Stimulated activated CD8-positive, alpha-beta memory T cell treated with anti-CD3 and anti-CD28 coated beads, Interleukin-12 subunit alpha, Interleukin-12 subunit beta, amount 100 ng/mL, for 1 hour (primary cell): ENCODE measurements around the gene ANXA11.
A peak's percentile ranks its signal among the peaks of the same experiment; 100 is the strongest.
"Not testable (repeated sequence)": the region's sequence is repeated elsewhere in the genome, so short reads cannot be mapped to it uniquely, and the experiment has no call there.

Experiments
- DNase-seq: peaks from one replicate; pipeline ENCODE4 v3.0.0-alpha.2; 2020; ENCODE audit warnings: low read depth

Gene ANXA11

DNA sequence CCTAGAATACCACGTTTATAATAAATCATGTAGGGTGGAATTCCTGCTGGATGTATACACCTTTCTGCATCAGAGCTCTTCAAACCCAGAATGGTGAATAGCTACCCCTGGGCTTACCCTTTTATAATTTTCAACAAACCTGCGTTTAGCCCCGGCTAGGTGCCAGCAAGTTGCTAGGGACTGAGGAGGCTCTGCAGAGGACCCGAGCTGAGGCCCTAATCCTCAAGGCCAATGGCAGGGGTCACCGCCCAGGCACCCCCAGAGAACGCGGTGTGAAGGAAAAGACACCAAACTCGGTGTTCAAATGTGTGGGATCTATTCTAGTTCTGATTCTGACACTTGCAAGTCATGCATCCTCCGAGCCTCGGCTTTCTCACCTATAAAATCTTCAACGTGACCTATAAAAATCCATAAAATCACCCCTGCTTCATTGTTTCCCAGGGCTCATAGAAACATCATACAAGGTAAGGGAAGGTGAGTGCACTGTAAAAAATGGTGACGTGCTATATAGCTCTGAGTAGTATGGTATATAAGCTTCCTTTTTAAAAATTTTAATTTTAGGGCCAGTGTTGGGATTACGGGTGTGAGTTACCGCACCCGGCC lies 2.5 kb upstream of the ANXA11 start:
- no peak for DNase-seq

DNA sequence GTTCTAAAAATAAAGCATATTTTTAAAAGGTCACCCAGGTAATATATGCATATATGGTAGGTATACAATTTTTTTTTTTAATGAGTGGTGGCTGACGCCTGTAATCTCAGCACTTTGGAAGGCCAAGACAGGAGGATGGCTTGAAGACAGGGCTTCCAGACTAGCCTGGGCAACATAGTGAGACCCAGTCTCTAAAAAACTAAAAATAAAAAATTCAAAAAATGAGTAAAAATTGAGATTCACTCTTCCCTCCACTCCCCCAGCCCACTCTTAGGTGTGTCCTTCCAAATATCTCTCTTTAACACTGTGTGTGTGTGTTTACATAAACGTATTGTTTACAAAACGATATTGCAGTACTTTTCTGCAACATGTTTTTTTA lies 929 bp upstream of the ANXA11 start:
- no peak for DNase-seq

DNA sequence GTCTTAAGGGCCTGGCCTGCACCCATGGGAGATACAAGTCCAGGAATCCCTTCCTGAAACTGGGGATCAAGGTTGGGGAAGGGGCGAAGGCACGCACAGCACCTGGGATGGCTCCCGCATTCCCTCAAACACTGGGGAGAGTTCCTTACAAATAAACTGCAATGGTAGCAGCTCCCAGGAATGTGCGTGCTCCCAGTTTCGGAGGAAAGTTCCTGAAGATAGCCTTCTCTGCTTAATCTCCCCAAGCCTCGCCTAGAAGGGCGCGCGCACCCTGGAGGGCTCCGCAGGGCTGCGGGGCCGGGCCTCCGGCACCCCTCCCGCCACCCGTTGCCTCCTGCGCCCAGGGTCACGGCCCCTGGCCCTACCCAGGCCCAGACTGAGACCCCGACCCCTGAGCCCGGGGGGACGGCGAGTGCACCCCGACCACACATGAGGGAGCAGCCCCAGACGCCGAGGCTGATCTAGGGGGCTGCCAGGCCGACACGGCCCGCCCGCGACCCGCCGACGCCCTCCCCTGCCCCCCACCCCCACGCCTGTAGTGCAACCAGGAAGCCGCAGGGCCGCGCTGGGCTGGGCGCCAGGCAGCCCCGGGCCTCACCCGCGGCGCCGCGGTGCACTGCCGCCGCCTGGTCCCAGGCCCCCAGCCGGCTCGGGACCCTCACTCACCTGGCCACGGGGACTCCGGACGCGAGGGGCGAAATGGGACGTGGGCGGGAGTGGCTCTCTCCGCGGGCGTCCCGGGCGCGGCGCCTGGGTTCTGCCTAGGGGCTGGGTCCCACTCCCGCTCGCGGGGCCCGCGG lies 460 bp downstream of the ANXA11 start:
- DNase-seq = no peak

DNA sequence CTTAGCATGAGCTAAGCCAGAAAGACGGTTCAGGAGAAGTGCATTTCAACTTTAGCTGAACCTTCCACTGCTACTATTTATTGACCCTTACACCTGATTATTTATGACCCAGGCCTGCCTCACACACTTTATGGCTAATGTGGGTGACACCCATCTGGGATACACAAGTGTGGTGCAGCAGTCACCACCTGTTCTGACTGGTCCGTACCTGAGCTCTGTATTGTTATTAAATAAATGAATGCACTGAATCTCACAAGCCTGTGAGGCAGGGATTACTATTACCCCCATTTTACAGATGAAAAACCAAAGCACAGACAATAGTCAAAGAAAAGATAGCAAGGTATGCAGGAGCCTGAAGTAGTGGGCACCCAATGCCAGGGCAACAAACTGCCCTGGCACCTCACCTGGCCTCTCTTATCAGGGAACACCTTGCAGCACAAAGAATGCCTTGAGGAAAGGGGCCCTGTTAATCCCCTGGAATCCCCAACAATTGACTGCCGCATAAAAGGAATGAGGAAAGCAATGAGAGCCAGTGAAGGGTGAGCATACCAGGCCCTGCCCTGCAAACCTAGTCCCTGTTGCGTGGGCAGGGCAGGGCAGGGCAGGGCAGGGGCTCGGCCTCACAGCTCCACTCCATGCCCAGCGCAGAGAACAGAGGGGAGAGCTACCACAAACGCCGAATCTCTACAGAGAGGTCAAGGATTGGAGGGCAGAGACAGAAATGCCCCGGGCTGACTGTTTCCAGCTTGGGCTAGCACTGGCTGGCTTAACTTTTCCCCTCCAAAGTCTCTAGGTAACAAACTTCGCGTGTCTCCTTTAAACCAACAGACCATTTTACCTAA lies 1.3 kb downstream of the ANXA11 start:
- DNase-seq = no peak

- DNase-seq = peak; percentile 45
Measured at GRCh38 chr10:80202934-80203834, 2.2 kb downstream of the ANXA11 start.

DNA sequence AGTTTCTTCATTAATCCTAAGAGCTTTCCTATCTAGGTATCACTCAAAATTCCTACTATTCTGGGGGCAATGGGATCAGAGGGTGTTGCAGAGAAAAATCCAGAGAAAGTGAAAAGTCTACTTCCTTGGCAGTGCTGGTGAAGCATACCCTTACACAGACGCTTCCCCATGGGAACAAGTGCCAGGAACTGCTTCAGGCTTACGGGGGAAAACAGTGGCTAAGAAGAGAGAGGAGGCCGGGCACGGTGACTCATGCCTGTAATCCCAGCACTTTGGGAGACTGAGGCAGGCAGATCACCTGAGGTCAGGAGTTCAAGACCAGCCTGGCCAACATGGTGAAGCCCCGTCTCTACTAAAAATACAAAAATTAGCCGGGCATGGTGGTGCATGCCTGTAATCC lies 2.8 kb downstream of the ANXA11 start:
- DNase-seq = not testable (repeated sequence)

GRCh38 chr10:80201608-80202141 lies 3.7 kb downstream of the ANXA11 start:
- DNase-seq = no peak

DNA sequence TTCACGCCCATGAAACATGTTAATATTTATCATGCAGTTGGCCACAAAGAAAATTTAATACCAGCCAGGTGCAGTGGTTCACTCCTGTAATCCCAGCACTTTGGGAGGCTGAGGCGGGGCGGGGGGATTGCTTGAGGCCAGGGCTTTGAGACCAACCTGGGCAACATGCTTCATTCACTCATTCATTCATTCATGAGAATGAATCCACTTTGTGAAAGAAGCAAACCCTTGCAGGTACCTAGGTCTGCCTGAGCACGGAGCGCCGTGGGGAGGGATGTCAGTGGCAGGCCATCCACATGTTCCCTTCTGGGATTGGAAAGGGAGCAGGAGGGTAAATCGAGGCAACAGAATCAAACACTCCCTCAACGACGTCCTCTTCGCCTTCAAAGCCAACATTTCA lies 4.7 kb downstream of the ANXA11 start:
- no peak for DNase-seq

GRCh38 chr10:80200259-80200658 lies 5.1 kb downstream of the ANXA11 start:
- no peak for DNase-seq

DNA sequence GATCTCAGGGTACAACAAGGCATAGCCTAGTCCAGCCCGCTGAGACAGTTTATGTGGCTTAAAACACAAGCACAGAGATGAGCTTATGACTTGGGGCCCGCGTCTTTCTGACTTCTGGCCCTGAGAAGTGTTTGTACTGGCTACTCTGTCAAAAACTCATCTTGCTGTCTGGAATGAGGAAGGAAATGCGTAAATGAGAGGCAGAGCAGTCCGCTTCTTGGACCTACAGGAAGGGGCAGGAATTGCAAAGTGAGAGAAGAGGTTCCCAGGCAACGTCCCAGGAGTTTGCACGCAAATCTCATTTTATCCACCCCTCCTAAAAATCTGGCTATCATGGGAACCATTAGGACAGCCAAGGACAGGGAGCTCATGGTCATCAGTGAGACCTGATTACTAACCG lies 5.5 kb downstream of the ANXA11 start:
- no peak for DNase-seq

DNA sequence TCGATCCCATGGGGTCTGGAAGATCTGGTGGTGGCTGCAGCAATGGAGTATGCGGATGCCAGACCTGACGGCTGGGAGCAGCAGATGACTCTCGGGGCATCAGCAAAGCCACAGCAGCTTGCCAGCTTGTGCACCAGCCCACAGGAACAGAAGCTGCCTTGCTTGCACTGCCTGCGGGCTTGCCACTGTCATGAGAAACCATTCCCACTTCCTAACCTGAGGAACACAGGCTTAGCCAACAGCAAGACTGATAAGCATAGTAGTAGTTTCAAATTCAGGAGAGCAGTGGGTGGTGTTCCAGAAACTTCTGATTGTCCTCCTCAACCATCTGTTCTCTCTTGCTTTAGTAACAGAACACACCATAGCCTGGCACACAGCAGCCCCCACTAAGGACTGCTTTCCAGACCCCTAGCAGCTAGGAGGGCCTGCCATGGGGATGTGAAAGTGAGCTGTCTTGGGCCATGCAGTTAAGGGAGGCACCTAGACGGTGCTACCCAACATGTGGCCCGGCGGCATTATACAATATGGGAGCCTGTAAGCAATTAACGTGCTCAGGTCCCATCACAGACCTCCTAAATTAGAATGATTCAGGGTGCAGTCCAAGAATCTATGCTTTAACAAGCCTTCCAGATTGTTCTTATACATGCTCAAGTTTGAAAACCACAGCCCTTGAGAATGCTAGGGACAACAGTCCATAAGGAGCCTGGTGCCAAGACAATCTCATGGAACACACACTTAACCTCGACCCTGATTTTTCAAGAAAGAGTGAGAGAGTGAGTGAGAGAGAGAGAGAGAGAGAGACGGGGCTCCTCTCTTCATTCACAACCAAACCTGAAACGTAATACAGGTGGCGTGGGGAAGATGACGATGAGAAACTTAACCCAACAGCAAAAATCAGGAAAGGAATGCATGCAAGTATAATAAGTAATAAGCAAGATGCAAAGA lies 7.1 kb downstream of the ANXA11 start:
- DNase-seq = no peak

- no peak for DNase-seq
Measured at GRCh38 chr10:80196950-80197315, 8.4 kb downstream of the ANXA11 start.

DNA sequence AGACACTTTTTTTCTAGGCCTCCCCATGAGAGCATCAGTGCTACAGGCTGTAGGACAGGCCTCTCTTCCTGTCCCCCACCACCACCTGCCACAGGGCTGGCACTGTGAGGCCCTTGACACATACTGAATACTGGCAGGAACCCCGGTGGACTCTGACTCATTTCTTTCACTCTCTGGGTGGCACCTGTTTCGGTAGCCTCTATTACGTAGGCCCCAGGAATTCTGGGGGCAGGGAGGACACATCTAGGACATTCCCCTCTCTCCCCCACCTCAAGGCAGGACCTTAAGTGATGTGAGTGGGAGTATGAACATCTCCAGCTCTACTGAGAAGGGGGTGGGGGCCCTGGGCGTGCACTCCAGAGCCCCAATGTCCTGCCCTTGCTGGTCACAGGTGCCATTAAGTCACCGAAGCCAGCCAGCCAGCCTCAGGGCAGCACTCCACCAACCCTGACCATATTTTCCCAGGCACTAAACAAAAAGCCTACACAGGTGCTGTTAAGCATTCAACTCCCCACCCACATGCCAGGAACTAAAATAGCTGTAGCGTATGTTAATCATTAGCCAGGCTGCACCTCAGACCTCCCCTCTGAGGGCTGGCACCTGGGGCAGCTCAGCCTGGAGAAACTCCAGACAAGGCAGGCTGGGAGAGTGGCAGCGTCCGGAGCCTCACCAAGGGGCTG lies 8.9 kb downstream of the ANXA11 start:
- peak; percentile 49 for DNase-seq

DNA sequence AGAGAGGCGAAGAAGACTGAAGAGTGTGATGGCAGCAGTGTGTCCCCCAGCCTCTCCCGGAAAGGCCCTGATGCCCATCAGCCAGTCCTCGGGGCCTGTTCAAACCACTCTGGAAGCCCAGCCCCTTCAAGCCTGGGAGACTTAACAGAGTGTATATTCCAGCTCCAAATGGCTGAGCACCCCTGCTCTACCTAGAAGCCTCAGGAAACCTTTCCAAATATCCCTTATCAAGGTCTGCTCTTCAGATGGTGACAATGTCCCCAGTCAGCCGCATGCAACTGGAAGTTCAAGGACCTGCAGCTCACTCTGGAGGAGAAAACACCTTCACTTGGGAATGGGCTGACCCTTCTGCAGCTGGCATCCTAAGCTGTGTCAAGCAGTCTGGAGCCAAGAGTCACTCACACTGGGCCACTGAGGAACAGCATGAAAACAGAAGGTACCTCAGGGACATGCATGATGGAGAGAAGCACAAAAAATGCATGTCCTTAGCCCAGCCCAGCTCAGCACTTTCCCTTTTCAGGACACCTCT lies 10.2 kb downstream of the ANXA11 start:
- DNase-seq = no peak

DNA sequence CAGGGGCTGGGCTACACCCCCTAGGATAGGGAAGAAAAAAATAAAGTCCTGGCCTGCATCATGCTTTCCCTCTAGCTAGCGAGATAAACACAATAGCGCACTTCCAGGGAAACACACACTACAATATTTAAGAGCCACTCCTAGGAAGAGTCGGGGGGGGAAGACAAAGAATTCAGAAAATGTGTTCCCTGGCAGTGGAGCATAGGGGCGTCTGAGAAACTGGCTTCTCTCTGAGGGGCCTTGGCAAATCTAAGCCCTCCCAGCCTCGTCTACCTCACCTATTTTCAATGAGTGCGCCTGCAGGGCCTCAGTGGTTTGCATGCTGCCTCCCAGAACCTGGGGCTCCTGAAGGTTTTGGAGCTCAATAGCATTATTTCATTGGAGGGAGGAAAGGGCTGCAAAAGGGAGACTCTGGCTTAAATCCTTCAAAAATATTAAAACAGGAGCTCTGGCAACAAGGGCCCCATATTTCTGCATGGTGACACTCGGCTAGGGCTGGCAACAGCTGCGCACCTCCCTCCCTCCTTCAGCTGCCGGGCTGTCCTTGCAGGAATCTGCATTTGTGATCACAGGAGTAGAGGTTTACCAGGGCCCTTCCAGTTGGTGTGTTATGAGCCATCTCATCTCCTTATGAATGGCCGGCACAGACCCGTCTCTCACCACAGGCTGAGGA lies 10.8 kb downstream of the ANXA11 start:
- no peak for DNase-seq

DNA sequence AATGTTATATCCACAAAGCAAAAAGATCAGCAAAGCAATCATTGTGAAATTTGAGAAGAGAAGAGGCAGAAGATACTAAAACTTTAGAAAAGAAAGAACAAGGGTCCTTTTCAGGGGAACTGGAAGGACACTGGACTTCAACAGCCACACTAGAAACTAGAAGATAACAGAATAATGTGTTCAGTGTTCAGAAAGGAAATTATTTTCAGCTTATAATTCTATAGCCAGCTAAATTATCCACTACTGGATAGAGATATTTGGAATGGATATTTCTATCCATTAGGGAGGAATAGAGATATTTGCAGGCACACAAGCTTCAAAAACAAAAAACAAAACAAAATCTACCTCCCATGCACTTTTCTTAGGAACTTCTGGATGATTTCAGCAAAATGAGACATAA lies 12.8 kb downstream of the ANXA11 start:
- DNase-seq = no peak

GRCh38 chr10:80191589-80192270 lies 13.6 kb downstream of the ANXA11 start:
- DNase-seq = no peak

GRCh38 chr10:80188713-80189112 lies 16.6 kb downstream of the ANXA11 start:
- DNase-seq = no peak
